IMR-90 (cell line): ENCODE data around the gene LGALS12. TPM values are rescaled to one million over a fixed set of nuclear protein-coding genes. Genes with fewer than 3 reads are reported as not detected.

ENCODE experiments used
- ATAC-seq: fragments of 200-7000 bp; cut with Tn5 transposase; 2 replicates; pipeline ENCODE4 v1.9.1; 2020; ENCODE audit warnings: low read depth, mild to moderate bottlenecking, moderate library complexity
- BruUV-seq: library from RNA; stranded (reverse); fragments of 400-500 nt; replicated peaks from 2 replicates; lab custom pipeline; 2021; lab: Mats Ljungman, UMichigan
- CTCF ChIA-PET: fragments of 300-600 bp; formaldehyde crosslinking; extraction: SDS; loops from one replicate; lab custom pipeline; 2021; ENCODE audit warnings: antibody characterized with exemption; lab: Yijun Ruan, JAX
- POLR2A ChIA-PET: fragments of 300-600 bp; sonication (Branson Sonifier 250); formaldehyde crosslinking; loops from one replicate; lab custom pipeline; 2022; ENCODE audit warnings: antibody characterized with exemption; ENCODE audit not compliant: unreplicated experiment; lab: Charles Lee
- DNase-seq: peaks from one replicate; pipeline ENCODE4 v3.0.0; 2013
- H2AFZ ChIP-seq: replicated peaks from 2 replicates; pipeline ENCODE3; 2013; ENCODE audit warnings: low read length, mild to moderate bottlenecking; ENCODE audit not compliant: poor library complexity
- H2AK5ac ChIP-seq: 2 replicates; pipeline ENCODE4 v1.6.1; 2013; ENCODE audit warnings: low read depth, low read length, inconsistent platforms
- H2AK9ac ChIP-seq: replicated peaks from 2 replicates; pipeline ENCODE3; 2013; ENCODE audit warnings: mild to moderate bottlenecking, low read depth, low read length, moderate library complexity; ENCODE audit not compliant: poor library complexity
- H2BK120ac ChIP-seq: 2 replicates; pipeline ENCODE4 v1.6.1; 2013; ENCODE audit warnings: low read depth, low read length, inconsistent platforms
- H2BK15ac ChIP-seq: 3 replicates; pipeline ENCODE4 v1.6.1; 2013; ENCODE audit warnings: low read depth, low read length, inconsistent platforms
- H2BK20ac ChIP-seq: 2 replicates; pipeline ENCODE4 v1.6.1; 2013; ENCODE audit warnings: low read depth, mild to moderate bottlenecking, inconsistent platforms, low read length, moderate library complexity
- H2BK5ac ChIP-seq: 2 replicates; pipeline ENCODE4 v1.6.1; 2013; ENCODE audit warnings: mild to moderate bottlenecking, low read depth, low read length, inconsistent platforms; ENCODE audit not compliant: poor library complexity, severe bottlenecking
- H3K14ac ChIP-seq: replicated peaks from 2 replicates; pipeline ENCODE4 v1.6.1; 2013; ENCODE audit warnings: low read depth, low read length, inconsistent platforms
- H3K18ac ChIP-seq: 2 replicates; pipeline ENCODE4 v1.6.1; 2013; ENCODE audit warnings: low read depth, low read length, control low read depth
- H3K23ac ChIP-seq: 2 replicates; pipeline ENCODE4 v1.6.1; 2013; ENCODE audit warnings: low read depth, low read length, inconsistent platforms
- H3K27ac ChIP-seq: 2 replicates; pipeline ENCODE4 v1.5.1; 2013; ENCODE audit warnings: mild to moderate bottlenecking, control low read depth, low read length; ENCODE audit not compliant: insufficient read depth
- H3K27me3 ChIP-seq: 2 replicates; pipeline ENCODE4 v1.6.1; 2013; ENCODE audit warnings: low read length; ENCODE audit not compliant: control insufficient read depth, insufficient read depth
- H3K36me3 ChIP-seq: 2 replicates; pipeline ENCODE4 v1.6.1; 2013; ENCODE audit warnings: low read length, mixed read lengths; ENCODE audit not compliant: control insufficient read depth, insufficient read depth
- H3K4ac ChIP-seq: 2 replicates; pipeline ENCODE4 v1.6.1; 2013; ENCODE audit warnings: low read depth, low read length, inconsistent platforms
- H3K4me1 ChIP-seq: 2 replicates; pipeline ENCODE4 v1.6.1; 2013; ENCODE audit warnings: low read length, mixed read lengths; ENCODE audit not compliant: control insufficient read depth, insufficient read depth
- H3K4me2 ChIP-seq: 2 replicates; pipeline ENCODE4 v1.6.1; 2013; ENCODE audit warnings: low read depth, mild to moderate bottlenecking, control low read depth, low read length, moderate library complexity
- H3K4me3 ChIP-seq: 2 replicates; pipeline ENCODE4 v1.5.1; 2013; ENCODE audit warnings: low read depth, mild to moderate bottlenecking, control low read depth, low read length, moderate library complexity; ENCODE audit not compliant: insufficient read depth
- H3K56ac ChIP-seq: 2 replicates; pipeline ENCODE4 v1.6.1; 2013; ENCODE audit warnings: low read length, inconsistent platforms; ENCODE audit not compliant: insufficient read depth; ENCODE audit errors: extremely low read depth
- H3K79me1 ChIP-seq, 2 experiments: 2 replicates each; pipeline ENCODE4 v1.6.1; 2013; ENCODE audit warnings: low read length in 2 of 2, inconsistent platforms in 1 of 2, low read depth in 1 of 2
- H3K9ac ChIP-seq: 2 replicates; pipeline ENCODE4 v1.6.1; 2013; ENCODE audit warnings: low read depth, low read length, control low read depth
- H3K9me1 ChIP-seq: 2 replicates; pipeline ENCODE4 v1.6.1; 2013; ENCODE audit warnings: low read length, inconsistent platforms; ENCODE audit not compliant: insufficient read depth
- H3K9me3 ChIP-seq: 2 replicates; pipeline ENCODE4 v1.6.1; 2013; ENCODE audit warnings: low read length; ENCODE audit not compliant: control insufficient read depth, insufficient read depth
- H4K20me1 ChIP-seq: 2 replicates; pipeline ENCODE4 v1.6.1; 2013; ENCODE audit warnings: low read length, inconsistent platforms; ENCODE audit not compliant: insufficient read depth
- H4K5ac ChIP-seq: 2 replicates; pipeline ENCODE4 v1.6.1; 2013; ENCODE audit warnings: mild to moderate bottlenecking, low read depth, low read length, control low read depth
- H4K8ac ChIP-seq, 2 experiments: 2 replicates each; pipeline ENCODE4 v1.6.1; 2013; ENCODE audit warnings: low read depth in 2 of 2, low read length in 2 of 2, control low read depth in 1 of 2, inconsistent platforms in 1 of 2
- H4K91ac ChIP-seq: 2 replicates; pipeline ENCODE4 v1.6.1; 2013; ENCODE audit warnings: low read depth, low read length, inconsistent platforms; ENCODE audit not compliant: insufficient read depth
- MAFK ChIP-seq: IDR thresholded peaks from 2 replicates; pipeline ENCODE4 v1.6.1; 2012; ENCODE audit warnings: low read depth, low read length, improper control_type of control experiment
- RAD21 ChIP-seq: IDR thresholded peaks from 2 replicates; pipeline ENCODE4 v1.6.1; 2012; ENCODE audit warnings: low read length, improper control_type of control experiment
- USF2 ChIP-seq: fragments of 150-350 bp; IDR thresholded peaks from 2 replicates; pipeline ENCODE4 v1.6.1; 2017; ENCODE audit warnings: mild to moderate bottlenecking, antibody characterized with exemption, low read length, low read depth
- WGBS, 2 experiments: methylation state at CpG; one replicate each; pipeline versions ENCODE4 v1.1.5 to v1.1.7; 2013; ENCODE audit warnings: missing lambda C conversion rate in 2 of 2; ENCODE audit not compliant: insufficient read length in 1 of 2; ENCODE audit errors: extremely low coverage in 2 of 2; 5-methylcytosine and 5-hydroxymethylcytosine counted together
- dilution Hi-C: fragments of 300-500 bp; cut with HindIII; formaldehyde crosslinking; loops from one replicate; pipeline ENCODE4 v1.14.3; 2018; ENCODE audit warnings: low sequenced_read_pairs; ENCODE audit not compliant: unreplicated experiment
- in situ Hi-C: fragments of 300-500 bp; cut with MboI; formaldehyde crosslinking; loops from 3 replicates; pipeline ENCODE4 v1.14.3; 2019; ENCODE audit warnings: low sequenced_read_pairs, inconsistent platforms, mixed read lengths
- intact Hi-C: fragments of 100-400 bp; cut with micrococcal nuclease; formaldehyde crosslinking; loops from 2 replicates; pipeline ENCODE4 v1.10.0; 2022
- polyA plus RNA-seq, 3 experiments: library from polyadenylated mRNA; depleted of rRNA; stranded (reverse); fragments of >200 nt; gene quantifications; 2 replicates each; pipeline ENCODE4 v1.2.3, GENCODE V29; 2012; ENCODE audit warnings: low replicate concordance in 1 of 3
- total RNA-seq: library from RNA; depleted of rRNA; stranded (reverse); fragments of >200 nt; gene quantifications from 2 replicates; pipeline ENCODE4 v1.2.3, GENCODE V29; 2012

LGALS12 gene
- total and polyA plus RNA-seq, 2 of the 4 experiments (the other 2 are of a cell fraction) = not detected

GRCh38 chr11:63548178-63548577 lies 42.3 kb downstream of the LGALS12 start:
- Histone ChIP-seq H4K91ac (no peak overlapping the region), H3K23ac (no peak overlapping the region), H3K9ac (no peak overlapping the region), H3K27ac (no peak overlapping the region), H4K8ac (no peak overlapping the region), H3K9me3 (no peaks in the 10 kb centered on the region), H2BK5ac (no peak overlapping the region), H3K9me1 (no peaks in the 10 kb centered on the region), H2AK5ac (no peak overlapping the region), H4K5ac (no peak overlapping the region), H3K14ac (no peak overlapping the region), H2AK9ac (no peak overlapping the region), H3K79me1 (no peaks in the 10 kb centered on the region), H3K4me1 (no peaks in the 10 kb centered on the region), H3K4me2 (no peak overlapping the region), H3K18ac (no peak overlapping the region), H2BK15ac (no peak overlapping the region), H4K20me1 (no peaks in the 10 kb centered on the region), H3K36me3 (no peaks in the 10 kb centered on the region), H2AFZ (no peak overlapping the region), H3K4me3 (no peak overlapping the region), H2BK120ac (no peak overlapping the region), H3K4ac (no peak overlapping the region), H3K27me3 (peaks cover 8% of the 10 kb centered on the region), H2BK20ac (no peak overlapping the region), H3K56ac (no peak overlapping the region)
- in situ Hi-C loops (no loop called here), intact Hi-C loops (no loop called here), dilution Hi-C loops (no loop called here)
- BruUV-seq = no TSS peak
- 24% methylated on average over 4 of the region's 4 CpGs; no CpG with 5 or more reads in 1 of the 2 experiments for WGBS, 2 experiments
- ChIA-PET POLR2A (no interaction called here), CTCF (no interaction called here)
- DNase-seq = no peak
- TF ChIP-seq USF2 = no peak
- no peak for TF ChIP-seq RAD21
- TF ChIP-seq MAFK = no peak
- no peak for ATAC-seq
